Liver (tissue), 9 donors: ENCODE data around the gene PTPRD. TPM values are rescaled to one million over a fixed set of nuclear protein-coding genes. Genes with fewer than 3 reads are reported as not detected.

Experiments
- DNase-seq: peaks from one replicate; pipeline ENCODE4 v3.0.0-alpha.2; 2017; ENCODE audit warnings: low spot score
- H3K27ac ChIP-seq, 2 donors: one replicate each; pipeline ENCODE4 v1.7.0; 2013; ENCODE audit warnings: inconsistent platforms in 2 of 2, low read length in 2 of 2, control low read depth in 1 of 2, low read depth in 1 of 2, mild to moderate bottlenecking in 1 of 2
- H3K27me3 ChIP-seq, 4 donors: one replicate each; pipeline versions ENCODE4 v1.6.1 to v1.7.0; 2013; ENCODE audit warnings: low read length in 3 of 4, inconsistent platforms in 1 of 4, mild to moderate bottlenecking in 1 of 4, moderate library complexity in 1 of 4; ENCODE audit not compliant: control insufficient read depth in 4 of 4, insufficient read depth in 4 of 4
- H3K36me3 ChIP-seq, 4 donors: one replicate each; pipeline versions ENCODE4 v1.6.1 to v1.7.0; 2013; ENCODE audit warnings: low read length in 3 of 4, mild to moderate bottlenecking in 3 of 4, low read depth in 1 of 4, moderate library complexity in 1 of 4; ENCODE audit not compliant: control insufficient read depth in 4 of 4, insufficient read depth in 3 of 4
- H3K4me1 ChIP-seq, 4 donors: one replicate each; pipeline versions ENCODE4 v1.6.1 to v1.7.0; 2013; ENCODE audit warnings: low read length in 3 of 4, mild to moderate bottlenecking in 3 of 4, moderate library complexity in 1 of 4; ENCODE audit not compliant: control insufficient read depth in 4 of 4, insufficient read depth in 4 of 4
- H3K4me3 ChIP-seq, 3 donors: one replicate each; pipeline versions ENCODE4 v1.6.1 to v1.7.0; 2013; ENCODE audit warnings: low read length in 3 of 3, control low read depth in 1 of 3, low read depth in 1 of 3, mild to moderate bottlenecking in 1 of 3
- H3K9ac ChIP-seq, 2 donors: one replicate each; pipeline ENCODE4 v1.7.0; 2013; ENCODE audit warnings: low read length in 2 of 2, mild to moderate bottlenecking in 2 of 2, moderate library complexity in 2 of 2, control low read depth in 1 of 2, low read depth in 1 of 2
- H3K9me3 ChIP-seq, 4 donors: one replicate each; pipeline versions ENCODE4 v1.6.1 to v1.7.0; 2013; ENCODE audit warnings: low read length in 3 of 4; ENCODE audit not compliant: control insufficient read depth in 4 of 4
- EGR1 ChIP-seq, 2 donors: IDR thresholded peaks; 2 replicates each; pipeline ENCODE4 v1.6.1; 2016 to 2018; ENCODE audit warnings: antibody characterized with exemption in 2 of 2, low read depth in 2 of 2
- FOXA1 ChIP-seq: IDR thresholded peaks from 2 replicates; pipeline ENCODE4 v1.6.1; 2016; ENCODE audit warnings: antibody characterized with exemption
- FOXA2 ChIP-seq: IDR thresholded peaks from 2 replicates; pipeline ENCODE4 v1.6.1; 2016; ENCODE audit warnings: antibody characterized with exemption
- GABPA ChIP-seq, 2 donors: IDR thresholded peaks in 1 of 2; conservative IDR thresholded peaks in 1 of 2; 2 replicates each; pipeline ENCODE4 v1.6.1; 2016; ENCODE audit warnings: antibody characterized with exemption in 2 of 2, mild to moderate bottlenecking in 1 of 2, moderate library complexity in 1 of 2
- HNF4A ChIP-seq, 2 donors: conservative IDR thresholded peaks; 2 replicates each; pipeline ENCODE4 v1.6.1; 2016; ENCODE audit warnings: antibody characterized with exemption in 2 of 2, mild to moderate bottlenecking in 2 of 2
- JUND ChIP-seq, 2 donors: IDR thresholded peaks; 2 replicates each; pipeline ENCODE4 v1.6.1; 2016; ENCODE audit warnings: antibody characterized with exemption in 2 of 2
- NR2F2 ChIP-seq: IDR thresholded peaks from 2 replicates; pipeline ENCODE4 v1.6.1; 2016; ENCODE audit warnings: antibody characterized with exemption
- RAD21 ChIP-seq, 2 donors: IDR thresholded peaks; 2 replicates each; pipeline ENCODE4 v1.6.1; 2016; ENCODE audit warnings: antibody characterized with exemption in 2 of 2, mild to moderate bottlenecking in 2 of 2
- RXRA ChIP-seq, 2 donors: IDR thresholded peaks; 2 replicates each; pipeline ENCODE4 v1.6.1; 2017 to 2018; ENCODE audit warnings: antibody characterized with exemption in 2 of 2, mild to moderate bottlenecking in 1 of 2
- SP1 ChIP-seq: IDR thresholded peaks from 2 replicates; pipeline ENCODE4 v1.6.1; 2018; ENCODE audit warnings: antibody characterized with exemption, mild to moderate bottlenecking
- TAF1 ChIP-seq: conservative IDR thresholded peaks from 2 replicates; pipeline ENCODE4 v1.6.1; 2016; ENCODE audit warnings: antibody characterized with exemption, mild to moderate bottlenecking
- YY1 ChIP-seq: IDR thresholded peaks from 2 replicates; pipeline ENCODE4 v1.6.1; 2016; ENCODE audit warnings: antibody characterized with exemption, mild to moderate bottlenecking
- WGBS: extraction: QIAGEN DNeasy Blood & Tissue Kit; methylation state at CpG from one replicate; pipeline ENCODE4 v1.1.7; 2013; 5-methylcytosine and 5-hydroxymethylcytosine counted together
- polyA plus RNA-seq, 2 donors: library from polyadenylated mRNA; stranded (reverse) in 1 of 2; unstranded in 1 of 2; fragments of 200-250 nt in 1 of 2; fragments of >200 nt in 1 of 2; fragmentation: Nextera tagmentation in 1 of 2; extraction: Ambion mirVana in 1 of 2; gene quantifications; one replicate each; pipeline versions ENCODE4 v1.2.1 to v1.2.3, GENCODE V29; 2013 to 2015
- total RNA-seq, 2 donors: library from RNA; depleted of rRNA; stranded (reverse); fragments of >200 nt; gene quantifications; one replicate each; pipeline ENCODE4 v1.2.3, GENCODE V29; 2014
- TF ChIP-seq, protein P1 (sequence below): IDR thresholded peaks from 2 replicates; pipeline ENCODE4 v1.6.1; 2016; ENCODE audit warnings: antibody characterized with exemption
- TF ChIP-seq, protein P2 (sequence below): IDR thresholded peaks from 2 replicates; pipeline ENCODE4 v1.6.1; 2016; ENCODE audit warnings: antibody characterized with exemption
- TF ChIP-seq, protein P3 (sequence below): IDR thresholded peaks from 2 replicates; pipeline ENCODE4 v1.6.1; 2016; ENCODE audit warnings: antibody characterized with exemption
- TF ChIP-seq, protein P4 (sequence below): IDR thresholded peaks from 2 replicates; pipeline ENCODE4 v1.6.1; 2016; ENCODE audit warnings: antibody characterized with exemption, mild to moderate bottlenecking
- donor health status: healthy.
- donor health status: healthy.
- donor health status: healthy.
- donor health status: healthy.
- donor health status: healthy.

PTPRD gene
- total and polyA plus RNA-seq, 4 donors: 0.78 to 34.2 (median 4.7) TPM

DNA sequence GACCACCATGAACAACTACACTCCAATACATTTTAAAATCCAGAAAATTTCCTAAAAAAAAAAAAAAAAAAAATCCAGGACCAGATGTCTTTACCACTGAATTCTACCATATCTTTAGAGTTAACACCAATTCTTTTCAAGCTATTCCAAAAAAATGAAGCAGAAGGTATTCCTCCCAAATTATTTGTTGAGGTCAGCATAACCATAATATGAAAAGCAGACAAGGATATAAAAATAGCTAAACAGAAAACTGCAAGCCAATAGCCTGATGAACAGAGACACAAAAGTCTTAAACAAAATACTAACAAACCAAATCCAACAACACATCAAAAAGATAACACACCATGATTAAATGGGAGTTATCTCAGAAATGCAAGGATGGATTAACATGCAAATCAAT lies 695.4 kb downstream of the PTPRD start:
- Histone ChIP-seq H3K9me3 (peaks cover 0 to 3% (median 2%) of the 10 kb centered on the region in 4 donors), H3K4me3 (no peak overlapping the region), H3K4me1 (no peaks in the 10 kb centered on the region), H3K9ac (no peak overlapping the region), H3K27me3 (peaks cover 0 to 3% (median 0%) of the 10 kb centered on the region in 4 donors), H3K27ac (no peak overlapping the region), H3K36me3 (no peaks in the 10 kb centered on the region)
- DNase-seq: no peak
- TF ChIP-seq SP1: no peak
- TF ChIP-seq, protein P1, sequence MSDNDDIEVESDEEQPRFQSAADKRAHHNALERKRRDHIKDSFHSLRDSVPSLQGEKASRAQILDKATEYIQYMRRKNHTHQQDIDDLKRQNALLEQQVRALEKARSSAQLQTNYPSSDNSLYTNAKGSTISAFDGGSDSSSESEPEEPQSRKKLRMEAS: no peak
- TF ChIP-seq, protein P2, sequence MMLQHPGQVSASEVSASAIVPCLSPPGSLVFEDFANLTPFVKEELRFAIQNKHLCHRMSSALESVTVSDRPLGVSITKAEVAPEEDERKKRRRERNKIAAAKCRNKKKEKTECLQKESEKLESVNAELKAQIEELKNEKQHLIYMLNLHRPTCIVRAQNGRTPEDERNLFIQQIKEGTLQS: no peak

DNA sequence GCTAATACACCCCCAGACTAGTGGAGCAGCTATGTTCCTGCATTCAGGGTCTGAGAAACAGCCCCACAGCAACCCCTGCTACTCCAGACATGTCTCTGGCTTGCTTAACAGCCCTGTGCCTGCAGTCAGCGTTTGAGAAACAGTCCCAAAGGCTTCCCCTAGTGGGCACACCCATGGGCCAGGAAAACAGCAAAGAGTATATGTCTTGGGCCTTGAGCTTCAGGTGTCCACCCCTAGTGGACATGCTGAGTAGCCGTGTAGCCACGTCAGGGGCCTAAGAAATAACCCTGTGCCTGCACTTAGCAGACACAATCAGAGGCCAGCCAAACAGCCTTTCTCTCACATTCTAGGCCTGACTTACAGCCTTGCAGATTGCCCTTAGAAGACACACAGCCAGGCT lies 698.6 kb downstream of the PTPRD start:
- no peak overlapping the region for H3K27ac ChIP-seq
- peaks cover 0 to 3% (median 0%) of the 10 kb centered on the region in 4 donors for H3K27me3 ChIP-seq
- TF ChIP-seq, protein P1: no peak
- TF ChIP-seq, protein P3, sequence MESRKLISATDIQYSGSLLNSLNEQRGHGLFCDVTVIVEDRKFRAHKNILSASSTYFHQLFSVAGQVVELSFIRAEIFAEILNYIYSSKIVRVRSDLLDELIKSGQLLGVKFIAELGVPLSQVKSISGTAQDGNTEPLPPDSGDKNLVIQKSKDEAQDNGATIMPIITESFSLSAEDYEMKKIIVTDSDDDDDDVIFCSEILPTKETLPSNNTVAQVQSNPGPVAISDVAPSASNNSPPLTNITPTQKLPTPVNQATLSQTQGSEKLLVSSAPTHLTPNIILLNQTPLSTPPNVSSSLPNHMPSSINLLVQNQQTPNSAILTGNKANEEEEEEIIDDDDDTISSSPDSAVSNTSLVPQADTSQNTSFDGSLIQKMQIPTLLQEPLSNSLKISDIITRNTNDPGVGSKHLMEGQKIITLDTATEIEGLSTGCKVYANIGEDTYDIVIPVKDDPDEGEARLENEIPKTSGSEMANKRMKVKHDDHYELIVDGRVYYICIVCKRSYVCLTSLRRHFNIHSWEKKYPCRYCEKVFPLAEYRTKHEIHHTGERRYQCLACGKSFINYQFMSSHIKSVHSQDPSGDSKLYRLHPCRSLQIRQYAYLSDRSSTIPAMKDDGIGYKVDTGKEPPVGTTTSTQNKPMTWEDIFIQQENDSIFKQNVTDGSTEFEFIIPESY: no peak
- TF ChIP-seq EGR1 (IDR thresholded peaks at IDR 0.05; ENCODE audit: low read depth in 2 of 2) (no peak), YY1 (no peak), HNF4A (conservative IDR thresholded peaks at IDR 0.05) (no peak), TAF1 (no peak), SP1 (no peak), FOXA1 (no peak), JUND (IDR thresholded peaks at IDR 0.05) (no peak), GABPA (IDR thresholded peaks at IDR 0.05 in 1 of 2, conservative IDR thresholded peaks at IDR 0.05 in 1 of 2) (no peak), RXRA (IDR thresholded peaks at IDR 0.05) (no peak), RAD21 (IDR thresholded peaks at IDR 0.05) (no peak), FOXA2 (no peak), NR2F2 (no peak)
- TF ChIP-seq, protein P4, sequence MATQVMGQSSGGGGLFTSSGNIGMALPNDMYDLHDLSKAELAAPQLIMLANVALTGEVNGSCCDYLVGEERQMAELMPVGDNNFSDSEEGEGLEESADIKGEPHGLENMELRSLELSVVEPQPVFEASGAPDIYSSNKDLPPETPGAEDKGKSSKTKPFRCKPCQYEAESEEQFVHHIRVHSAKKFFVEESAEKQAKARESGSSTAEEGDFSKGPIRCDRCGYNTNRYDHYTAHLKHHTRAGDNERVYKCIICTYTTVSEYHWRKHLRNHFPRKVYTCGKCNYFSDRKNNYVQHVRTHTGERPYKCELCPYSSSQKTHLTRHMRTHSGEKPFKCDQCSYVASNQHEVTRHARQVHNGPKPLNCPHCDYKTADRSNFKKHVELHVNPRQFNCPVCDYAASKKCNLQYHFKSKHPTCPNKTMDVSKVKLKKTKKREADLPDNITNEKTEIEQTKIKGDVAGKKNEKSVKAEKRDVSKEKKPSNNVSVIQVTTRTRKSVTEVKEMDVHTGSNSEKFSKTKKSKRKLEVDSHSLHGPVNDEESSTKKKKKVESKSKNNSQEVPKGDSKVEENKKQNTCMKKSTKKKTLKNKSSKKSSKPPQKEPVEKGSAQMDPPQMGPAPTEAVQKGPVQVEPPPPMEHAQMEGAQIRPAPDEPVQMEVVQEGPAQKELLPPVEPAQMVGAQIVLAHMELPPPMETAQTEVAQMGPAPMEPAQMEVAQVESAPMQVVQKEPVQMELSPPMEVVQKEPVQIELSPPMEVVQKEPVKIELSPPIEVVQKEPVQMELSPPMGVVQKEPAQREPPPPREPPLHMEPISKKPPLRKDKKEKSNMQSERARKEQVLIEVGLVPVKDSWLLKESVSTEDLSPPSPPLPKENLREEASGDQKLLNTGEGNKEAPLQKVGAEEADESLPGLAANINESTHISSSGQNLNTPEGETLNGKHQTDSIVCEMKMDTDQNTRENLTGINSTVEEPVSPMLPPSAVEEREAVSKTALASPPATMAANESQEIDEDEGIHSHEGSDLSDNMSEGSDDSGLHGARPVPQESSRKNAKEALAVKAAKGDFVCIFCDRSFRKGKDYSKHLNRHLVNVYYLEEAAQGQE: no peak
- TF ChIP-seq, protein P2: no peak
- H3K4me1 ChIP-seq: no peaks in the 10 kb centered on the region
- H3K9me3 ChIP-seq: peaks cover 0 to 3% (median 2%) of the 10 kb centered on the region in 4 donors
- no peak overlapping the region for H3K4me3 ChIP-seq
- H3K9ac ChIP-seq: no peak overlapping the region
- no peak for DNase-seq
- 73% methylated on average over 3 of the region's 3 CpGs for WGBS
- no peaks in the 10 kb centered on the region for H3K36me3 ChIP-seq
